HEK293T (cell line): ENCODE measurements around the gene STON2.

Source experiments
- BHLHE40 ChIP-seq: fragments of 450-650 bp; IDR thresholded peaks from 2 replicates; pipeline ENCODE4 v1.6.1; 2016; ENCODE audit warnings: mild to moderate bottlenecking, moderate library complexity, borderline replicate concordance
- FOXA1 ChIP-seq: fragments of 450-650 bp; IDR thresholded peaks from 2 replicates; pipeline ENCODE4 v1.6.1; 2016; ENCODE audit warnings: mild to moderate bottlenecking

DNA sequence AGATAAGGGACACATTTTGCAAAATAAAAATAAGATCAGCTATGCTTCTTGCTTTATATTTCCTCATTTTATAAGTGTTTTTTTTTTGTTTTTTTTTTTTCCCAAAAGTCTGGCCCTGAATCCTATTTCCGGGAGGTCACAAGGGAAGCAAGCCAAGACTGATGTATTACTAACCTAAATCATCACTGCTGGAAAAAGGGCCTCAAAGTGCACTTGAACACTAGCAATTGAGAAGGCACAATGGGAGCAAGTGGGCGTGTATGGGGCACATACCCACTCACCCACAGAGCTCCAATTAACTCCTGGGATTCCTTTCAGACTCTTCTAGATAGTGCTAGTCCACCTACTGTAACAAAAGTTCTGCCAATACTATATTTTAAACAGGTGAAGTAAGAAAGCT is 58.8 kb downstream of the STON2 start:
- TF ChIP-seq FOXA1 (no peak), BHLHE40 (no peak)
